Measurements from ENCODE around the gene CPNE6.
"Not testable (repeated sequence)": the region's sequence is repeated elsewhere in the genome, so short reads cannot be mapped to it uniquely, and the experiment has no call there.

The CPNE6 gene

GRCh38 chr14:24071144-24071697 is at the start of gene CPNE6:
Gene CPNE6, plus strand, starts transcription at chr14:24071562. Its CDS starts 1,375 bp downstream, at chr14:24072937.
- no peak for DNase-seq (ENCODE audit: low read depth)
- TF ChIP-seq CTCF (conservative IDR thresholded peaks at IDR 0.05; ENCODE audit: low read depth, low read length): no peak
- H3K4me3 ChIP-seq (ENCODE audit: low read depth, low read length): no peak within 1 kb of the TSS

- not testable (repeated sequence) for DNase-seq (ENCODE audit: low read depth); H3K4me3 ChIP-seq (ENCODE audit: low read depth, low read length)
Observed at GRCh38 chr14:24024939-24025418, 46.4 kb upstream of the CPNE6 start.

DNA sequence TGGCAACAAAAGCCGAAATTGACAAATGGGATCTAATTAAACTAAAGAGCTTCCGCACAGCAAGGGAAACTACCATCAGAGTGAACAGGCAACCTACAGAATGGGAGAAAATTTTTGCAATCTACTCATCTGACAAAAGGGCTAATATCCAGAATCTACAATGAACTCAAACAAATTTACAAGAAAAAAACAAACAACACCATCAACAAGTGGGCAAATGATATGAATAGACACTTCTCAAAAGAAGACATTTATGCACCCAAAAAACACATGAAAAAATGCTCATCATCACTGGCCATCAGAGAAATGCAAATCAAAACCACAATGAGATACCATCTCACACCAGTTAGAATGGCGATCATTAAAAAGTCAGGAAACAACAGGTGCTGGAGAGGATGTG is 41.7 kb upstream of the CPNE6 start:
- not testable (repeated sequence) for H3K4me3 ChIP-seq (ENCODE audit: low read depth, low read length); DNase-seq (ENCODE audit: low read depth)

DNA sequence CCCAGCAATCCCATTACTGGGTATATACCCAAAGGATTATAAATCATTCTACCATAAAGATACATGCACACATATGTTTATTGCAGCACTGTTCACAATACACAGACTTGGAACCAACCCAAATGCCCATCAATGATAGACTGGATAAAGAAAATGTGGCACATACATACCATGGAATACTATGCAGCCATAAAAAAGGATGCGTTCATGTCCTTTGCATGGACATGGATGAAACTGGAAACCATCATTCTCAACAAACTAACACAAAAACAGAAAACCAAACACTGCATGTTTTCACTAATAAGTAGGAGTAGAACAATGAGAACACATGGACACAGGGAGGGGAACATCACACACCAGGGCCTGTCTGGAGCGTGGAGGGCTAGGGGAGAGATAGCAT is 40.0 kb upstream of the CPNE6 start:
- not testable (repeated sequence) for DNase-seq (ENCODE audit: low read depth)

DNA sequence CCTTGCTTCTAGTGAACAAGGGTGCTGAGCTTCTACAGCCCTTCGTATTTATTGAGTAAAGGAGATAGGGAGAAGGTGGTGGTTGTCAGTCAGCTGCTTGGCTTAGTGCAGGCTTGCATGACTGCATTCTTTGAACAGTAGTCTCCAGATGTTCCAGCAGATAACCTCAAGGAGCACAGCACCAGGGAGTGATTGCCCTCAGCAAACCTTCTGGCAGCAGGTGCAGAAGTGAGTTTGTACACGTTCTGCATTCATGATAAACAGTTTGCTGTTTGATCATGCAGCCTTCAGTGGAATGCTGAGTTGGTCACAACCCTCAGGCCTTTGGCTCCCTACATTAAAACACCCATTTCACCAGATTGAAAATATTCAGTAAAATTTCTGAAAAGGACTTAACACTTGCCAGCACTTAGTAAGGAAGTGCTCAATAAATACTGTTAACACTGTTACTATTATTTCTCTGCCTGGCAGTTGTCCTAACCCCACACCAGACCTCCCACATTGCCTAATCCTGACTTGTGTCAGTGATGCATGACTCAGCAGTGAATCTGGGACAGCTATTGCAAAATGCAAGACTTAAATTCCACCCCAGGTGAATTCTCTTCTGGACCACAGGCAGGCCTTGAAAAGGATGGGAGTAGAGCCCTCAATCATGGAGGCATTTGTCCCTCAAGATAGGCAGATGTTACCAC is 38.5 kb upstream of the CPNE6 start:
- DNase-seq (ENCODE audit: low read depth): peak; percentile 96
- no peak for TF ChIP-seq CTCF (conservative IDR thresholded peaks at IDR 0.05; ENCODE audit: low read depth, low read length)
- H3K4me3 ChIP-seq (ENCODE audit: low read depth, low read length): no peak overlapping the region

More for the DNA sequence above, 40.0 kb upstream of the CPNE6 start:
- H3K4me3 ChIP-seq (ENCODE audit: low read depth, low read length): not testable (repeated sequence)

DNA sequence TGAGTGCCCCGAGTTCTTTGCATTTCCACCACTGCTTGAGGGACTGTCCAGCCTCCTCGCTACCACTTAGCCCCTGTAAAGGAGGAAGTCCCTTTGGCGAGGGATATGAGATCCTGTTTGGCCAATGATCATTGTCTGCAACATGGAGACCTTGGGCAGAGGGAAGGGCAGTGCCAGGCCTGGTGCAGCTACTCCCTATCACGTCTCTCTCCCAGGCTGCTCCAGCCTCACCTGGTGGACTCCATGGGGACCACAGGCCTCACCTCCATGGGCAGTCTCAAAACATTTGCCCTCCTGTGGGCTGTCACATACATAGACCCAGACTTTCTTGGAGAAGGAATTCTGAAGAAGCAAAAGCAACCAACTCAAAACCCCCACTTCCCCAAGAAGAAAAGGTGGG is 35.6 kb upstream of the CPNE6 start:
- peak overlapping the region; percentile 65 for H3K4me3 ChIP-seq (ENCODE audit: low read depth, low read length)
- DNase-seq (ENCODE audit: low read depth): not testable (repeated sequence)

DNA sequence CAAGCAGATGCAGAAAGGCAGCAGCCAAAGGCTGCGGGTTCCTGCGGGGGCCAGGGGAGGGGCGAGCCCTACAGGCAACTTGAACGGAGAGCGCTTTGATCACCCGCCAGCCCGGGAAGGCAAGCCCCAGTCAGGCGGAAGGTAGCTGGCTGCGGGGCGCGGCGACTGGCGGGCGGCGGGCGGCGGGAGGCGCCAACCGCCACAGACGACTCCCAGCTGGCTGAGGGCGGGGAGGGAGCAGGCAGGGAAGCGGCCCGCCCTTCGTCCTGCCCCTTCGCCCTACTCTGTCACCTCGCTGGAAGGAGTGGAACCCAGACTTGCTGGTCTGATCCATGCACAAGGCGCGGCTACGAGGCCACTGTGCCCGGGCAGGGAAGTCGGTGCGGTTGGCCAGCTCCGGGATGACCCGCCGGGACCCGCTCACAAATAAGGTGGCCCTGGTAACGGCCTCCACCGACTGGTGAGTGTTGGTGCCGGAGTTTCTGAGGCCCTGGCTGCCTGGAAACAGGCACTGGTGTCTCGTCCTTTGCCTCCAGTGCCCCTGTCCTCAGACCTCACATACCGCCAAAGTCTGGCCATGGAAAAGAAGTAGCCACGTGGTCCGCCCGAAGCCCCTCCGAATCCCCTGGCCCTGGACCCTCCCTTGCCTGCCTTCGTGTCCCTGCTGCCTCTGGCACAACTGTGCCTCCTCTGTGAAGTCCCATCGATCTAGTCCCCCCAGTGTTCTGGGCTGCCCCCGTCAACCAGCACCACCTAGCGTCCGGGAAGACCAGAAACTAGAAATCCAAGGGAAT is 35.0 kb upstream of the CPNE6 start:
- TF ChIP-seq CTCF (conservative IDR thresholded peaks at IDR 0.05; ENCODE audit: low read depth, low read length): peak; percentile 87
- peak overlapping the region; percentile 65 for H3K4me3 ChIP-seq (ENCODE audit: low read depth, low read length)
- peak; percentile 69 for DNase-seq (ENCODE audit: low read depth)

- H3K4me3 ChIP-seq (ENCODE audit: low read depth, low read length): peak overlapping the region; percentile 65
- not testable (repeated sequence) for DNase-seq (ENCODE audit: low read depth)
Observed at GRCh38 chr14:24036963-24037657, 34.3 kb upstream of the CPNE6 start.

DNA sequence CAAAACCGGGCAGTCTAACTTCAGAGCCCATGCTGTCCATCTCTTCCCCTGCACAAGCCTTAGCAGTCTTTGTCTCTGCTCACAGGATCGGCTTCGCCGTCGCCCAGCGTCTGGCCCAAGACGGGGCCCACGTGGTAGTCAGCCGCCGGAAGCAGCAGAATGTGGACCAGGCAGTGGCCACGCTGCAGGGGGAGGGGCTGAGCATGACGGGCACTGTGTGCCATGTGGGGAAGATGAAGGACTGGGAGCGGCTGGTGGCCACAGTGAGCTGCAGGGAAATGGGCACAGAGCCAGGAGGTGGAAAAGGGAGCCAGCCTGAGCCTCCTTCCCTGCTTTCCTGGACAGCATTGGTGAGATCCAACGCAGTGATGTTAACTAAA is 33.7 kb upstream of the CPNE6 start:
- DNase-seq (ENCODE audit: low read depth): no peak

More for the DNA sequence above, 33.7 kb upstream of the CPNE6 start:
- TF ChIP-seq CTCF (conservative IDR thresholded peaks at IDR 0.05; ENCODE audit: low read depth, low read length): no peak
- H3K4me3 ChIP-seq (ENCODE audit: low read depth, low read length): no peak overlapping the region
